Measurements from ENCODE around the gene BRIP1. TPM values are rescaled to one million over a fixed set of nuclear protein-coding genes. Genes with fewer than 3 reads are reported as not detected.

Gene BRIP1
- total RNA-seq, 1 donor from 2014 or later = not detected

DNA sequence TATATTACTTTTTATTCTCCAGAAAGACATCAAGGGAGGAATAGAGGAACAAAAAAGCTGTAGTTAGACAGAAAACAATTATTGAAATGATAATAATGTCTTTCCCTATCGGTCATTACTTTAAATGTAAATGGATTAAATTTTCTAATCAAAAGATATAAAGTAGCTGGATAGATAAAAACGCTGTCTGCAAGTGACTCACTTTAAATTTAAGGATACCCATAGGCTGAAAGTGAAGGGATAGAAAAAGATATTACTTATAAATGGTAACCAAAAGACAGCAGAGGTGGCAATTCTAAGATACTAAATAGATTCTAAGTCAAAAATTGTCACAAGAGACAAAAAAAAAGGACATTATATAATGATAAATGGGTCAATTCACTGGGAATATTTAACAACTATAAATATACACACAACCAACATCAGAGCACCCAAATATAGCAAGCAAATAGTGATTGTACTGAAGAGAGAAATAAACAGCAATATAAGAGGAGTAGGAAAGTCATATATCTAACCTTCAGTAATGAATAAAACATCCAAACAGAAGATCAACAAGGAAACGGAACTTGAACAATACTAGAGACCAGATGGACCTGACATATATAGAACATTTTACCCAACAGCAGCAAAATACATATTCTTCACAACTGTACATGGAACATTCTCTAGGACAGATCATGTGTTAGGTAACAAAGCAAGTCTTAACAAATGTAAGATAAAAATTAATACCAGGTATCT, 116.9 kb downstream of the BRIP1 start:
- Histone ChIP-seq H3K36me3 (no peaks in the 10 kb centered on the region), H3K9me3 (no peaks in the 10 kb centered on the region), H3K4me3 (no peak overlapping the region), H3K4me1 (no peaks in the 10 kb centered on the region), H3K27me3 (no peaks in the 10 kb centered on the region), H3K27ac (no peak overlapping the region)
- intact Hi-C loops (cut with DNase I) = no loop called here
- TF ChIP-seq, protein P1, sequence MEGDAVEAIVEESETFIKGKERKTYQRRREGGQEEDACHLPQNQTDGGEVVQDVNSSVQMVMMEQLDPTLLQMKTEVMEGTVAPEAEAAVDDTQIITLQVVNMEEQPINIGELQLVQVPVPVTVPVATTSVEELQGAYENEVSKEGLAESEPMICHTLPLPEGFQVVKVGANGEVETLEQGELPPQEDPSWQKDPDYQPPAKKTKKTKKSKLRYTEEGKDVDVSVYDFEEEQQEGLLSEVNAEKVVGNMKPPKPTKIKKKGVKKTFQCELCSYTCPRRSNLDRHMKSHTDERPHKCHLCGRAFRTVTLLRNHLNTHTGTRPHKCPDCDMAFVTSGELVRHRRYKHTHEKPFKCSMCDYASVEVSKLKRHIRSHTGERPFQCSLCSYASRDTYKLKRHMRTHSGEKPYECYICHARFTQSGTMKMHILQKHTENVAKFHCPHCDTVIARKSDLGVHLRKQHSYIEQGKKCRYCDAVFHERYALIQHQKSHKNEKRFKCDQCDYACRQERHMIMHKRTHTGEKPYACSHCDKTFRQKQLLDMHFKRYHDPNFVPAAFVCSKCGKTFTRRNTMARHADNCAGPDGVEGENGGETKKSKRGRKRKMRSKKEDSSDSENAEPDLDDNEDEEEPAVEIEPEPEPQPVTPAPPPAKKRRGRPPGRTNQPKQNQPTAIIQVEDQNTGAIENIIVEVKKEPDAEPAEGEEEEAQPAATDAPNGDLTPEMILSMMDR (IDR thresholded peaks at IDR 0.05) = no peak
- DNase-seq (ENCODE audit: low spot score in 2 of 2) = no peak

DNA sequence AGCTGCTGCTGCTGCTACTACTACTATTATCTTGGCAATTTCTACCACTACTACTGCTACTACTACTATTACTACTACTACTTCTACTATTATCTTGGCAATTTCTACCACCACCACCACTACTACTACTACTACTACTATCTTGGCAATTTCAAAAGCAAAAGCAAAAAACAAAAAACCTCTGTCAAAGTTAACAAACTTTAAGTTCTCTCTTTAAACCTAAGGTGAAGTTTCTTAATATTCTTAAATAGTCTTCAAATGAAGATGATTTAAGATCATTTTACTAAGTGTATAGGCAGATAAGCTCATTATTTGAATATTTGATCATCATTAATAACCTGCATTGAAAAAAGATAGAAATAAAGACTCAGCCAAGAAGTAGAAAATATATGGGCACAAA, 118.5 kb downstream of the BRIP1 start:
- H3K4me3 ChIP-seq = no peak overlapping the region
- H3K36me3 ChIP-seq = no peaks in the 10 kb centered on the region
- TF ChIP-seq, protein P1 (IDR thresholded peaks at IDR 0.05) = no peak
- no peaks in the 10 kb centered on the region for H3K27me3 ChIP-seq
- H3K4me1 ChIP-seq = no peaks in the 10 kb centered on the region
- no peak for DNase-seq (ENCODE audit: low spot score in 2 of 2)
- H3K9me3 ChIP-seq = no peaks in the 10 kb centered on the region
- intact Hi-C loops (cut with DNase I) = no loop called here
- H3K27ac ChIP-seq = no peak overlapping the region

DNA sequence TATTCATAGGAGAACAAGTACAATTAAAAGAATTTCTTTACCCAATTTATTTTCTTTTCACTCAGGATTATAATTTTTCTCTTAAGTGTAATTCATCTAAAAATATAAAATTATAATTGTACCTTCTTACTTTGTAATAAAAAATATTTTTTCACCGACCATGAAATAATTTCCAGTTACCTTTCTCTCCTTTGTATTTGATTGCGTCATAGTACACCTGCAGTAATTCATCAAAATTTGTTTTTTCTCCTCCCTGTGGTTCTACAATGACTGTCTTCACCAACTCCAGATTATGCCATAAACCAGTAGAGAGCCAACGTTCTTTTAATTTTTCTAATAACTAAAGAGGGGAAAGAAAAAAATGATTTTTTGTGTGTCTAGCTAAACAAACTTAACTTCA, 119.1 kb downstream of the BRIP1 start:
- H3K27me3 ChIP-seq = no peaks in the 10 kb centered on the region
- H3K36me3 ChIP-seq = no peaks in the 10 kb centered on the region
- TF ChIP-seq, protein P1 (IDR thresholded peaks at IDR 0.05) = no peak
- H3K4me1 ChIP-seq = no peaks in the 10 kb centered on the region
- no peak overlapping the region for H3K4me3 ChIP-seq
- H3K27ac ChIP-seq = no peak overlapping the region
- intact Hi-C loops (cut with DNase I) = no loop called here
- H3K9me3 ChIP-seq = no peaks in the 10 kb centered on the region
- DNase-seq (ENCODE audit: low spot score in 2 of 2) = no peak

DNA sequence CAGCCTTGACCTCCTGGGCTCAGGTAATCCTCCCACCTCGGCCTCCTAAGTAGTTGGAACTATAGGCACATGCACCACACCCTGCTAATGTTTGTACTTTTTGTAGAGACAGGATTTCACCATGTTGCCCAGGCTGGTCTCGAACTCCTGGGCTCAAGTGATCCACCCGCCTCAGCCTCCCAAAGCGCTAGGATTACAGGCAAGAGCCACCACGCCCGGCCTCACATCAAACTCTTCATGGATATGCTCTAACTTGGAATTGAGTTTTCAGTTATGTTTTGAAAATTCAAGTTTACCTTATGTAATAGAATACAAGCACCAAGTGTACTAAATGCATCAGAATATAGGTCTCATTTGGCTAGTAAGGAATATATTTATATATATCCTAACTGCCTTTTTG, 119.6 kb downstream of the BRIP1 start:
- intact Hi-C loops (cut with DNase I) = no loop called here
- Histone ChIP-seq H3K36me3 (no peaks in the 10 kb centered on the region), H3K27ac (no peak overlapping the region), H3K4me3 (no peak overlapping the region), H3K4me1 (no peaks in the 10 kb centered on the region), H3K9me3 (no peaks in the 10 kb centered on the region), H3K27me3 (no peaks in the 10 kb centered on the region)
- TF ChIP-seq, protein P1 (IDR thresholded peaks at IDR 0.05) = no peak
- no peak for DNase-seq (ENCODE audit: low spot score in 2 of 2)

DNA sequence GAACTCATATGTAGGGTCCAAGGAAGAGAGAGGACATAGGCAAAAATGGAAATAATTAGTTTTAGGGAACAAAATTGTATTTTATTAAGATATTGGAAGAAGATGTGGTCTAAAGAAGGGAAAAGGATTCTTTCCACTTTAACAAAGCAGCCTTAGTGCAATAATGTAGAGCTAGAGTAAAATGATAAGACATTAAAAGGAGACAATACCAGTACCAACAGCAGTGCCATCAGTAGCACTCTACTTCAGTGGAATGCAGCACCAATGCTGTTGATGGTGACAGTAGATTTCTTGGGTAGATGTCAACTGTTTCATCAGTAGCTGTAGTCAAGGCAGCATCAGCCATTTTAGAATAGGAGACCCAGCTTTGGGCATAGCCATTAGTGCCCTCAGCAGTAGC, 124.3 kb downstream of the BRIP1 start:
- TF ChIP-seq, protein P1 (IDR thresholded peaks at IDR 0.05) = no peak
- Histone ChIP-seq H3K27ac (no peak overlapping the region), H3K4me1 (no peaks in the 10 kb centered on the region), H3K9me3 (peaks cover 0 to 4% of the 10 kb centered on the region in 2 donors), H3K4me3 (no peak overlapping the region), H3K27me3 (no peaks in the 10 kb centered on the region), H3K36me3 (no peaks in the 10 kb centered on the region)
- intact Hi-C loops (cut with DNase I) = no loop called here
- DNase-seq (ENCODE audit: low spot score in 2 of 2) = no peak
